DMS153 (cell line): ENCODE measurements around the gene IQCC.

Experiments used
- DNase-seq: peaks from one replicate; lab custom pipeline; 2025; lab: John Stamatoyannopoulos, UW

Gene IQCC

GRCh38 chr1:32195972-32196823, 9.3 kb upstream of the IQCC start:
- DNase-seq: no peak

GRCh38 chr1:32197074-32197473, 8.4 kb upstream of the IQCC start:
- no peak for DNase-seq

GRCh38 chr1:32197837-32198236, 7.6 kb upstream of the IQCC start:
- no peak for DNase-seq

- DNase-seq: no peak
Measured at GRCh38 chr1:32198237-32199042, 7.0 kb upstream of the IQCC start.

- no peak for DNase-seq
Measured at GRCh38 chr1:32199043-32199716, 6.3 kb upstream of the IQCC start.

GRCh38 chr1:32199717-32200072, 5.8 kb upstream of the IQCC start:
- DNase-seq: peak; percentile 38

- DNase-seq: peak; percentile 67
Measured at GRCh38 chr1:32200226-32201010, 5.1 kb upstream of the IQCC start, which contains the start of gene CCDC28B. Gene CCDC28B, plus strand, starts transcription at chr1:32200595. Its CDS starts 1,341 bp downstream, at chr1:32201936.

- DNase-seq: peak; percentile 21
Measured at GRCh38 chr1:32201011-32201855, 4.2 kb upstream of the IQCC start.

- no peak for DNase-seq
Measured at GRCh38 chr1:32204943-32205361, 519 bp upstream of the IQCC start.

- no peak for DNase-seq
Measured at GRCh38 chr1:32208469-32208868, 3.0 kb downstream of the IQCC start.

GRCh38 chr1:32208891-32209328, 3.4 kb downstream of the IQCC start, which contains the start of gene DCDC2B:
Gene DCDC2B, plus strand, starts transcription at chr1:32209089. Its CDS starts 5 bp downstream, at chr1:32209094.
- peak; percentile 99 for DNase-seq

- peak; percentile 95 for DNase-seq
Measured at GRCh38 chr1:32215629-32216480, 10.4 kb downstream of the IQCC start.

GRCh38 chr1:32216566-32216965, 11.1 kb downstream of the IQCC start:
- DNase-seq: no peak

- DNase-seq: no peak
Measured at GRCh38 chr1:32219022-32219421, 13.6 kb downstream of the IQCC start.

GRCh38 chr1:32220746-32221580, 15.5 kb downstream of the IQCC start:
- DNase-seq: no peak

- no peak for DNase-seq
Measured at GRCh38 chr1:32221581-32221979, 16.1 kb downstream of the IQCC start.

- DNase-seq: peak; percentile 94
Measured at GRCh38 chr1:32221980-32222755, 16.7 kb downstream of the IQCC start, which contains the start of the genes EIF3I and TMEM234. Gene EIF3I, plus strand, starts transcription at chr1:32222407. Its CDS starts 35 bp downstream, at chr1:32222442. Gene TMEM234, minus strand, starts transcription at chr1:32222353. Its CDS starts 31 bp downstream, at chr1:32222322.

GRCh38 chr1:32223683-32224082, 18.2 kb downstream of the IQCC start:
- no peak for DNase-seq
